Measurements from ENCODE around the gene MPRIP.
"Not testable (repeated sequence)": the region's sequence is repeated elsewhere in the genome, so short reads cannot be mapped to it uniquely, and the experiment has no call there.

Gene MPRIP

DNA sequence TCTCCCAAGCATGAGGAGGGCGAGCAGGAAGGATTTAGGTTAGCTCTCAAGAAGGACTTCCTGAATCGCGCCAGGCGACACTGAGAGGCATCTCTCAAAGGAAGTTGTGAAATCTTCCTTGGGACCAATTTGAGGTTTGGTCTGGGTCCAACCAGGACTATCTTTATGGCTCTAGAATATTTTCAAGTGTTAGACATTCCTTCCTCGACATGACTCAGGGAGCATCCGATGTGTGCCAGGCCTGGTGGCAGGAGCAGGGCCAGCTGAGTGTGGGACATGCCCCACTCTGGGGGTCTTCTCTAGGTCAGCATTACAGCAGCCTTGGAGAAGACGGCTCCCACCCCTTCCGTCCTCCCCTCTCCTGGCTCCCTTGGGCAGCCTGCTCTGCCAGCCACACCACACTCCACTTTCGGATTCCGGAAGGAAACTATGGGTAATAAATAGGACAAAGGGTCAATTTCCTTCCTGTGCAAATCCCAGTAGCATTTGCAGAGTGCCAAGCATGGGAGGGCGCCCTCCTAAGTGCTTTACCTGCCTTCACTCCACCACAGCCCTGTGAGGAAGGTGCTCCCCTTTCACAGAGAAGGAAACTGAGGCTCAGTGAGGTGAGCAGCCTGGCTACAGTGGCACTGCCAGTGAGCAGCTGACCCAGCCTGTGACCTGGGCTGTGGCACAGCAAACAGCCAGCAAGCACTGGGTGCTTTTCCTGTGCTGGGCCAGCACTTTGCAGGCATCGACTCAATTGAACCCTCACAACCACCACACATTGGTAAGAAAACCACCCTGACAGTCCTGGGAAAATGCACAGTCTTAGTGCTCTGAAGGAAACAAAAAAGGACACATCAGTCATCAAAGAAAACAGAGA, 31.0 kb upstream of the MPRIP start:
- DNase-seq (ENCODE audit: low read depth) = not testable (repeated sequence)

DNA sequence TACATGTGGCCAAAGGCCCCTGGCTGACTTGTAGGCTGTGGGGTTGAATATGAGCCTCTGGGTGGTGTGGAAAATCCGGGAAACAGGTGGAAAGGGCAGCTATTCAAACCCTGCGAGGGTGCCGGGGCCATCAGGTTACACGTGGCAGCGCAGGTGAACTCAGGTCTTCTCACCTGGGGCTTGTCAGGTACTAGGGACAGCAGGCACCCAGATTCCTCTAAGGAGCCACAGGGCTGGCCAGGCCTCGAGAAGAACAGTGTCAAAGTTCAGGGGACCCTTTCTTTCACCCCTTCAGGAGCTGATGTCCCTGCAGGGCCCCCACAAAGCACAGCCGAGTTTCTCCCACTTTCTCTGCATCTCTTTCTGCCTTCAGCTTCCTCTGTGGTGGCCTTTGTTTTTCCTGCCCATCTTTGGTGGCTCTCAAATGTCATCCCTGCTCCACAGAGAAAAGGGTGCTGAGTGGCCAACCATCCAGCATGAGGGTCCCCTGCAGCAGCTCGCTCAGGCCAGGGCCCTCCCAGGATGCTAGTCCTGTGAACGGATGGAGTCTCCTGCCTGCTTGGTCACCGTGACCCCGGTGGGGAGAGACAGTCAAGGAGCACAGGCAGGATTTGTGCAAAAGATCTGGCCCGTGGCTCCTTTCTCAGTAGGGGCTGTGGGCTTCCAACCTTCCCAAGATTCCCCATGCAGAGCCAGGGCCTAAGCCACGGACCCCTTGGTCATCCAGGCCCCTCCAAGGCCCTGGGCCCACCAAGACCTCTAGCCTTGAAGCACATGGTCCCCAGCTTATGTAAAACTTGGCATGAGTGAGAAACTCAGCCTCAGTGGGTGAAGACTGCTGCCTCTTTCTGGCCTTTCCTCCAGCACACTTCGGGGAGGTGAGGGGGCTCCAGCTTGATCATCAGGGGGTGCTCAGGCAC, 28.2 kb upstream of the MPRIP start:
- DNase-seq (ENCODE audit: low read depth) = not testable (repeated sequence)

DNA sequence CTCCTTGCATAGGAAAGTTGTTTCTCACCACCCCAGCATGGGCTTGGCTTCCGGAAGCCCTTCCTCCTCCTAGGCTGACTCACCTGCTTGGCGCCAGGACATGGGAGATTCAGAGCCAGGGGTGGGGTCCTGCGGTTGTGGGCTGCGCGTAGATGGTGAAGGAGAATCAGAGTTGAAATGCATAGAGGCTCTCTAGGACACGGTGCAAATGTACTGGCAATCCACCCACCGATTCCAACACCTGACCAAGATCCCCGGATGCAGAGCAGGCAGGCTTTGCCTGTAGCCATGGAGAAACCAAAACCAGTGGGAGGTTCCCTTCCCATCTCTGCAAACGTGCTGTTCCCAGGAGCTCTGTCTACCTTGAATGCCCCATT, 27.5 kb upstream of the MPRIP start:
- DNase-seq (ENCODE audit: low read depth) = not testable (repeated sequence)

DNA sequence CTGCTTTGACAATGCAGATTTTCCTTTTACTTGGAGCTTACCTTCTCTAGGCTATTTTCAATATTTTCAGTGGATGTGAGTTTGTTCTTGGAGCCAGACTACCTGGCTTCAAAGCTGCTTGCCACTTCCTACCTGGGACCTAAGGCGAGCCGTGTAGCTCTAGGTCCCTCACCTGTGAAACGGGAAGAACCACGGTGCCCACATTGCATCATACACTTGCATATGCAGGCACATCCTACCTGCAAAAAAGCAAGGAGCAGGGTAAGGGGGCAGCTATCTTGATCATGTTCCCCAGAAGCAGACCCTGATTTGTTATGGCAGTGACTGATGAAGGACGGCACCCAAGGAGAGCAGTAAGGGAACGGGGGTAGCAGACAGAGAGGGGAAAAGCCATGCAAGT, 27.0 kb upstream of the MPRIP start:
- DNase-seq (ENCODE audit: low read depth) = no peak

DNA sequence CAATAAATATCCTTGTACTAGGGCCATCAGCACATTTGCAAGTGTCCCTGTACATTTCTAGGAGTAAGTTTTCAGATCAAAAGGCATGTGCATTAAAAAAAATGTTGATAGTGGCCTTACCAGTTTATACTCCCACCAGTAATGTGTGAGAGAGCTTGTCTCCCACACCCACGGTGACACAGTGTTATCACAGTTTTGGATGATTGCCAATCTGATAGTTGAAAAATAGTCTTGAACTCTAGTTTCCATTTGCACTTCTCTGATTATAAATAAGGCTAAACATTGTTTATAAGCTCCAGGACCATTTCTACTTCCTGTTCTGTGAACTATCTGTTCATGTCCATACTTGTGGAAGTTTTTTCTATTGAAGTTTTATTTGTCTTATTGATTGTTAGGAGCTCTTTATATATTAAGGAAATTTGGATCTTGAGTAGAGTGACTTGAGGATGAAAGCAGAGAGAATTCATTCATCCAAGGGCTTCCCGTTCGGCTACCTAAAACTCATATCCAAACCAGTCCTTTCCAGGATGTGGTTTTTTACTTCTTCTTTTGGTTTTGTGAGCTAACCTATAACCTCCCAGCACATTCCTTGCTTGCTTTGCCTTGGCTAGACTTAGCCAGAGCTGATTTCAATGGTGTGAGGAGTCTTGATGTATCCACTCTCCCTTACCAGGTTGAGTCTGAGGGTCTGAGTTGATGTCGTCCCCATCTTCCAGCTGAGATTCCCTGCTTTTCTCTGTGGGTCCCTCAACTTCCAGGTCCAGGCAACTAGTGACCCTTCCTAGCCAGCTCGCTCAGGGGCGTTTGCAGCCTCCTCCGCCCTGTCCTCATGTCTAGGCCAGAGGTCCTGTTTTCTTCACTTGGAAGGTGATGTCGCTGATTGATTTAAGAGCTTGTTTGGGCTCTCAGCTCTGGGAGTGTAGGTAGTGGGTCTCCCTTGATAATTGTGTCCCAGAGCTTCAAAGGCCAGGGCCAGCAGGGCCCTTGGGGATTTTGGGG, 25.8 kb upstream of the MPRIP start:
- not testable (repeated sequence) for DNase-seq (ENCODE audit: low read depth)

DNA sequence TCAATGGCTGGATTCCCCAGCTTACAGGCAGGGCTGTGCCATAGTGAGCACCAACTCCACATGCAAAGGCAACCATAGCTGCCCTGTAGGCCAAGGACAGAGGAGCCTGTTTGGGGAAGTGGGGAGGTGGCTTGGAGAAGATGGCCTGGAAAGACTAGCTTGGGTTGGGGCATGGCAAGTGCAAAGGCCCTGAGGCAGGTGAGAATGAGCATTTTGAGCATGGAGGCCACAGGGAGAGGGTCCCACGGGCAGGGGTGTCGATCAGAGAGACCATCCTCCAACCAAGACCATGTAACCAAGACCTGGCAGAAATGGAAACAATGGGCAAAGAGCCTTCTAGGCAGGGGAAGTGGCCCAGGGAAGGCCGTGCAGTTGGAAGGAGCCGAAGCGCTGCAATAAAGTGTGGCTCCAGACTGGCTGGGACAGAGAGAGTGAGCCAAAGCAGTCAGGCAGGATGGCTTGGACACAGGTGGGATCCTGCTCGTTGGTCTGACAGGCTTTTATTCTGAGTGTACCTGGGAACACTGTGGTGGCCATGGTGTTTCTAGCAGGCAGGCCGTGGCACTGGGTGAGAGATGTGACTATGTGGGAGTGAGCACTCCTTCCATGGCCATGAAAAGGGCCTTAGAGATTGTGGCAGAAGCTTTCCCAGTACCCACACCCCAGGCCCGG, 24.8 kb upstream of the MPRIP start:
- DNase-seq (ENCODE audit: low read depth) = no peak

DNA sequence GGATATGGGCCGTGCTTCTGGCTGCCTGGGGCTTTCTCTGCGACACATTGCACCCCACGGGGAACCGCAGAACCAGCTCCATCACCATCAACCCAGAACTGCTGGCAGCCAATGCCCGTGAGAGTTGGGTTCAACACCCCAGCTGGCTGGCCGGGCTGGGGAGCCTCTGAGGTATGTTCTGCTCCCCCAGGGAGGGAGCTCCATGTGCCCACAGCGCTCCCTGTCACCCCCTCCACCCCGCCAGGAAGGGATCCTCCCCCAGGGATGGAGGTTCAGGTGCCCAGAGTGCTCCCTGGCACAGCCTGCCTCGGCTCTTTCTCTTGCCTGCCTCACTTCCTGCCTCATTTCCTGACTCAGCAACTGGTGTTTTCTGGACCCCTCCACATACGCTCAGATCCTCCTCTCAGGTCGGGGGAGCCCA, 24.2 kb upstream of the MPRIP start:
- DNase-seq (ENCODE audit: low read depth) = no peak

DNA sequence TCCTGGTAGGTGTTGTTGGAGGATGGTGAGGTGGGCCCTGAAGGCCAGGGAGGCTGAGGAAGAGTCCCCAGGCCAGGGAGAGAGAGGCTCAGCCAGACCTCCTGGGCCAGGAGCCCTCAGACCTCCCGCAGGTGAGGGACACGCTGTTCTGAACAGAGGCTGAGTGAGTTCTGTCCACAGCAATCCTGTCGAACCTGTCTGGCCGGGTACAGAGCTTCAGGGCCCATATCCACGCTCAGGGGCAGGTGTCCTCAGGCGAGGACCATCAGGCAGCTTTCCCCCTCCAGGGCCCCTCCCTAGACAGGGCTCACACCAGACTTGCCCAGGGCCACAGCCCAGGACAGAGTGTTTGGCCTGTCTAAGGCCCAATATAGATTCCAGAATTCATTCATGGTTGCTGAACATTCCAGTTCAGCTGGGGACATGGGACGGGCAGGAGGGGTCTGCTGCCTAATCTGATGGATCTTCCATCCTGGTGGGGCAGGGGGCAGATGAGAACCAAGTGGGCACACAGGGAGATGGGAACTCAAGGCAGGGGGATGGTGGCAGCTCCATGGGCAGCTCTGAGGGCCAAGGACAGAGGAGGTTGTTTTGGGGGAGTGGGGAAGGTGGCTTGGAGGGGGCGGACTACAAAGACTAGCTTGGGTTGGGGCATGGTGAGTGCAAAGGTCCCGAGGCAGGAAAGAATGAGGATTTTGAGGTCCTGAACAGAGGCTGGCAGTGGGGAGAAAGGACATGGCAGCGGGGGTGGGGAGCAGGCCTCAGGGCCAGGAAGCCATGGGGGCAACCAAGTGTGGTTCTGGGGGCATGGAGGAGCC, 23.4 kb upstream of the MPRIP start:
- DNase-seq (ENCODE audit: low read depth) = no peak

DNA sequence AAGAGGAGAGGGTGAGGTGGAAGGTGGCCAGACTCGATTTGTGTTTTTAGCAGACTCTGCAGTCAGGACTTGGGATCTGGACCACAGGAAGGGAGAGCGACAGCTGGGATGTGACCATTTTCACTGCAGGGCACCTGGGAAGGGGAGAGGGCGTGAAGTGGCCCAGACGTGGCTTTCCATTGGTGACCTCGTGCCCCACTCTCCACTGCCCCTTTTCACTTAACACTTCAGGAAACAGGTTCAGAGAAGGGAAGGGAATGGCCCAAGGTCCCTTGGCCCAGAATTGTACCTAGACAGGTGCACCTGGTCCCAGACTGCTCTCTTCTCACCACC, 22.9 kb upstream of the MPRIP start:
- no peak for DNase-seq (ENCODE audit: low read depth)

DNA sequence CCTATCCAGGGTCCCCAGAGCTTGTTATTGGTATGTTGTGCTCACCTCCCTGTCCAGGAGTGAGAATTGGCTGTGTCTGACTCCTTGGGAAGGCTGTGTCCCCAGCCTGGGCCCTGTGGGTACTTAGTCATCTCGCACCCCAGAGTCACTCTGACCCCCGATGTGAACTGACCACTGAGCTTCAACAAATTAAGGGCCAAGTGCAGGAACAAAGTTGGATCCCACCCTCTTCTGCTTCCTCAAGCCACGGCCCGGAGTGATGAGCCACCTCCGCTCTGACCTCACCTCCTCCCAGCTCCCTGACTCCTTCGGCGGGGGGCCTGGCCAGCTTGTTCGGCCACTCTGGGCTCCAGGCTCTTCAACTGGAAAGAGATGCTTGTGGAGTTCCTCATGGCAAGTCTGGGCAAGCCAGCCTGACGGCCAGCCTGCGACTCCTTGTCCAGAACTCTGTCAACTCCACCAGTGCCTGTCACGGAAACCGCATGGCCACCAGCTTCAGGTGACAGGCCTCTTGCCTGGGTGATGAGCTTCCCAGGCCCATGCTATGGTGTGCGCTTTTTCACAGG, 22.3 kb upstream of the MPRIP start:
- DNase-seq (ENCODE audit: low read depth) = no peak

DNA sequence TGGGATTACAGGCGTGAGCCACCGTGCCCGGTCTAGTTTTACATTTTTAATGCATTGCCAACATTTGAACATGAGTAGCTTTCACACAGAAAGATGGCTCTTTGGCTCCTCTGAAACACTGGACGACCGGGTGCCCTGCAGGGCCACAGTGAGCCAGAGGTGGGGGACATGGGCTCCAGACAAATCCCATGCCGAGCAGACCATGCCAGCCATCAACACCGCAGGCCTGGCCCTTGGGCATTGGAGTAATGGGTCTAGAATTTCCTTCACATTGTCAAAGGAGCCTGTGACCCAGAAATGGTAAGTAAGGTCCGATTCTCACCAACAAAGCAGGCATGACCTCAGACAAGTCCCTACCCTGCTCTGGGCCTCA, 21.4 kb upstream of the MPRIP start:
- DNase-seq (ENCODE audit: low read depth) = no peak

DNA sequence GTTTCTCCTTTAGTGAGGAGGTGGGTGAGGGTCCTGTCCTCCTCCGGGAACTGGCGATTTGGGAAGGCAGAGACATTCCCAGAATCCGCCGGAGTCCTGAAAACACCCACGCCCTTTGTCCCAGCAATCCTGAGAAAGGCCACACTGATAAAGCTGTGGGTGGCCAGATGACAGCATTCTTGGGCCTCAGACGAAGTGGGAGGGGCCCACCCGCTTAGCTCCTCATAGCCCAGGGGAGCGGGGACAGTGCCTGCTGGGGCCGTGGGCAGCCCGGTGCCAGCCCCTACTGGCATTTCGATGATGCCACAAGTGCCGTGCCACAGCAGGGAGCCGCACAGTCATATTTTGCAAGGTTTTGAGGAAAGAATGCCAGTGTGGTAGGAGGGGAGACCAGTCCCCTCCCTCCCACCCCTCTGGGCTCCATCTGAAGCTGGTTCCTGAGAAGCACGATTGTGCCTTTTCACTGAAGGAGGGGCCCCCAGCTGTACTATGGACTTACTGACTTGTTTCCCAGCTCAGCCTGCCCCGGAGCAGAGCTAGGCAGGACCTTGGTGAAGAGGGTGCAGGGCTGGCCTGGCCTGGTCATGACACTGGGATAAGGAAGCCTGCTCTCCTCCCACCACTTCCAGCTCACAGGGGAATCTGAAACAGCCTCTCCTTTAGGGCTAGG, 20.9 kb upstream of the MPRIP start:
- DNase-seq (ENCODE audit: low read depth) = no peak

DNA sequence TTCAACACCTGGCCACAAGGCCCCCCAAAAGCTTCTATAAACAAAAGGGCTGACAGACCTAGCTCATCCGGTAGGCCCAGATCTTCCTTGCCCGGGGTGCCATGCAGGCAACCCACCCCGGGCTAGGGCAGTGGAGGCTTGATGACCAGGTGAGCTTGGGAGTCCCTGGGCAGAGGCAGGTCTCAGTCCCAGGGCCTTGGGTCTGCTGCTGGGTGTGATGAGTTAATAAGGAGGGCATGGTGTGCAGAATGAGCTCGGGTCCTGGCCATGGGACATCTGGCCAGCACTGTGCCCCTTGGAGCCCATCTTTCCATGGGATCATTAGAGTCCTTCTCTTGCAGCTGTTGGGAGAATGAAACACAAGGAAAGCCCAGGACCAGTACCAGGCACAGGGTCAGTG, 20.2 kb upstream of the MPRIP start:
- DNase-seq (ENCODE audit: low read depth) = no peak

DNA sequence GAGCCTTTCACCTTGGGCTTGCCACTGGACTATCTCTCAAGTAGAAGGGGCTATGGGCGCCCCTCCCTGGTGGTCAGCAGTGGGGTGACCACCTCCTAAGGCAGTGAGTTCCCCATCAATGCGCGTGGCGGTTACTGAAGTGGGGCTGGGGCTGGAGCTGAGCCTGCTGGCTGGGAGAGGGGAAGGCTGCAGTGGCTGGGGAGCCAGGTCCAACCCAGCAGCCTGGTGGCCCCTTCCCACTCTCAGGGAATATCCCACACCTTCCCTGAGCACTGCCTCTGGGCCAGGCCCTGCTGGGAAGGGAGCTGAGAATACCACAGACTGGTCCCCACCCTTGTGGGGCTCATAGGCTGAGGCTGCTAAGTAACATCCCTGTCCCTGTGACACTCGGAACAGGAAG, 19.8 kb upstream of the MPRIP start:
- DNase-seq (ENCODE audit: low read depth) = no peak

DNA sequence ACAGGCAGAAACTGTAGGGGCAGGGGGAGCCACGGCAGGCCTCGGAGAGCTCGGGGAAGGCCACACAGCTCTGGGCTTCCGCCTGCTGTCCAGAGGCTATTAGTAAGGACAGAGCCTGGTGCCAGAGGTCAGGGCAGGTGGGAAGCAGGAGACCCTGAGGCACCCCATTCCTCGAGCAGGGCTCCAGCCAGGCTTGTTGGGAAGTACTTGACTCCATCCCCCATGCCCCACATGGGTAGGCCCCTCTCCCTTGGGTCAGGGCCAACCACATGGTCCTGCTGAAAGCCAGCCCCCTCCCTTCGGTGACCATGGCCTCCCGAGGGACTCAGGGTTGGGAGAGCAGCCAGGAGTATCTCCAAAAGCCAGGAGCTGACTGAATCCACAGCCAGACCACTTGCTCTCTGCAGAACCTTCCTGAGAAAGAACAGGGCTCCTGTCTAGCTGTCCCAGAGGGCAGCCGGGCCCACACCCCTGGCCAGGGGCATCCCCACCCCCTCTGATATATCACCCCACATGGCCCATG, 17.4 kb upstream of the MPRIP start:
- no peak for DNase-seq (ENCODE audit: low read depth)

DNA sequence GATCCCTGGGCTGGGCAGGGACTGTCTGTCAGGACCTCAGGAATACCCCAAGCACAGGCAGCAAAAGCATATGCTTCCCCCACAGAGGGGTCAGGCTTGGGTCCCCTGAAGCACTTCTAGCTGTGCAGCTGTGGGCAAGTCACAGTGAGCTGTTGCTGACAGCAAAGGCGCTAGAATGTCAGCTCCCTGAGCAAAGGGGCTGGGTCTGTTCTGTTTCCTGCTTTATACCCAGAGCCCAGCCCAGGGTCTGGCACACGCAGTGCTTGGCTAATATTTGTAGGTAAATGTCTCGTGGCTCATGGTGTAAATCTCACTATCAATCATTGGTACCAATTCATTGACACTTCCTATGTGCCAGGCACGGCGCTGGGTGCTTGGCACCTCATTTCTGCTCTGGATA, 16.6 kb upstream of the MPRIP start:
- DNase-seq (ENCODE audit: low read depth) = no peak

DNA sequence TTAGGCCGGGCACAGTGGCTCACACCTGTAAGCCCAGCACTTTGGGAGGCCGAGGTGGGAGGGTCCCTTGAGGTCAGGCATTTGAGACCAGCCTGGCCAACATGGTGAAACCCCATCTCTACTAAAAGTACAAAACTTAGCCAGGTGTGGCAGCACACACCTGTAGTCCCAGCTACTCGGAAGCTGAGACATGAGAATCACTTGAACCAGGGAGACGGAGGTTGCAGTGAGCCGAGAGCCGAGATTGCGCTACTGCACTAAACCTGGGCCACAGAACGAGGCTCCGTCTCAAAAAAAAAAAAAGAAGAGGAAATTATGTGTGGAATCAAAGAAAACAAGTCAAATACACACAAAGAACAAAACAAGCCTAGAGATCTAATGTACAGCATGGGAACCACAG, 16.1 kb upstream of the MPRIP start:
- no peak for DNase-seq (ENCODE audit: low read depth)

DNA sequence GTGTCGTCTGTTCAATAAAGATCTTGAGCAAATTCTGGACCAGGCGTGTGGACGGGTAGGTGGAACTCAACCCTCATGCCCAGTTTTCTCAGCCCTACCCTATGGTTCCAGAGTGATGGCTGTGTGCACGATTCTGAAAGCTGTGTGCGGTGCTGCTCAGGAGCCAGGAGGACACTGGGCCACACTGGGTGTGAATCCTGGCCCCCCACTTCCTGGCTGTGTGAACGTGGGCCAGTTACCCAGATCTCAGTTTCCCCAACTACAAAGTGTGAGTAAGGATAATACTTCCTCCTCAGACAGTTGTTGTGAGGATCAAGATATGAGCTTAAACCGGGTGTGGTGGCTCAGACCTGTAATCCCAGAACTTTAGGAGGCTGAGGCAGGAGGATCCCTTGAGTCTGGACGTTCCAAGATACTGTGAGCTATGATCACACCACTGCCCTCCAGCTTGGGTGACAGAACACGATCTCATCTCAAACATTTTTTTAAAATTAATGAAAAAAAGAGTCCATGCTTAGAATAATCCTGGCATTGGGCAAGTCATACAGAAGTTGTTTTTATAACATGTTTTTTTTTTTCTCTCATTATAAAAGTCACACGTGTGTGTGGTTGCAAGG, 14.7 kb upstream of the MPRIP start:
- no peak for DNase-seq (ENCODE audit: low read depth)

Data from stimulated activated CD8-positive, alpha-beta memory T cell treated with anti-CD3 and anti-CD28 coated beads, Interleukin-4, amount 100 ng/mL, for 24 hours (primary cell).